Measurements from ENCODE around the gene APBA2. TPM values are rescaled to one million over a fixed set of nuclear protein-coding genes. Genes with fewer than 3 reads are reported as not detected.

APBA2 gene
- total and polyA plus RNA-seq, 10 of the 15 experiments (the other 5 are each of a cell fraction or from before 2014, with no cell fraction given), result 0.06 to 0.26 (median 0.07) TPM; not detected in 7

DNA sequence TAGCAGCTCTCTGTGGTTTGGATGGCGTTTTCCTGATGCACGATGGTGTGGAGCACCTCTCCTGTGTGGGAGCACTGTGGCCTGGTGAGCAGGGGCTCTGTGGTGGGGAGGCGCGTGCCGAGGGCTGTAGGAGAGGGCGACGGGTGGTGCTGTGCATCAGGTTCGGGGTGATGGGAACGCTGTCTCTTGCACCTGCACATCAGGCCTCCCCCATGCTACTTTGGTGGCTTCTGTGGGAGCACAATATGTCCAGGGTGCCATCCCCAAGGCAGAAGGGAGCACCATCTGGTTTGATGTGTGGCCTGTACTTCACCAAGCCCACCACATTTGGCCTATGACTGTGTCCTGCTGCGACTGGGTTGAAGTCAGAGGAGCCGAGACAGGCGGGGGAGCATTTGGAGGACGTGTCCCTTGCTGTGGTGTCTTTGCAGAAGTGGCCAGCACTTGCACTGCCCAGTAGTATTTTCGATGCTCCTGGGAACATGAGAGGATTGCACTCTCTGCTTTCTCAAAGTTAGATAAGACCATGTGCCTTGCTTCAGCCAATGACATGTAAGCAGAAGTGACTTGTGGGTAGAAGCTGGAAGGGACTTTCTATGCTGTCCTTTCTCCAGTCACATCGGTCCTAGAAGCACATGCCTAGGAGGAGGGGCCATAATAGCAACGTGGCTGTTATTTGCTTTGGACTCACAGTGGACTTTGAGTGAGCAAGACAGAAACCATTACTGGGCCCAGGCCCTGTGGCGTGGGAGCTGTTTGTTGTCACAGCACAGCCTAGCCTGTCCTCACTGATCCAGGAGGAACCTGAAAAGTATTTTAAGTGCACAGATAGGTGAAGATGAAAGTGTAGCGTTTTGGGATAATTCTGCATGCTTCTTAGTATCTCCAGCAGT is 72.1 kb downstream of the APBA2 start:
- Histone ChIP-seq H3K79me2 (ENCODE audit: control insufficient read depth, insufficient read depth, low read length) (no peaks in the 10 kb centered on the region), H3K4me2 (ENCODE audit: control insufficient read depth, insufficient read depth) (no peak overlapping the region), H3K9ac (ENCODE audit: control insufficient read depth, insufficient read depth, low read length) (no peak overlapping the region), H2AFZ (ENCODE audit: control insufficient read depth, low read depth, low read length) (no peak overlapping the region), H3K9me3 (replicated peaks; ENCODE audit: control insufficient read depth, insufficient read depth, low read length) (no peaks in the 10 kb centered on the region), H3K36me3 (ENCODE audit: control insufficient read depth in 2 of 2, insufficient read depth in 2 of 2, low read length in 1 of 2) (no peaks in the 10 kb centered on the region), H4K20me1 (ENCODE audit: control insufficient read depth, insufficient read depth) (no peaks in the 10 kb centered on the region), H3K27ac (ENCODE audit: control insufficient read depth, insufficient read depth) (no peak overlapping the region), H3K4me1 (ENCODE audit: control insufficient read depth, insufficient read depth, low read length) (peaks cover 10% of the 10 kb centered on the region), H3K27me3 (replicated peaks in 1 of 2; ENCODE audit: control insufficient read depth in 2 of 2, insufficient read depth in 2 of 2, low read length in 1 of 2) (no peaks in the 10 kb centered on the region; a peak in 1 of 4 replicates), H3K4me3 (no peak overlapping the region)
- POLR2A ChIA-PET, result no interaction called here
- no peak for FAIRE-seq
- TF ChIP-seq RELA (IDR thresholded peaks at IDR 0.05; ENCODE audit: borderline replicate concordance, partially characterized antibody) (no peak), SUPT20H (IDR thresholded peaks at IDR 0.05; ENCODE audit: borderline replicate concordance, control insufficient read depth, low read depth, low read length) (no peak), KAT2A (conservative IDR thresholded peaks at IDR 0.05; ENCODE audit: control insufficient read depth, low read depth, low read length) (no peak), SMAD1 (IDR thresholded peaks at IDR 0.05; ENCODE audit: low read depth, partially characterized antibody) (no peak), NFIC (IDR thresholded peaks at IDR 0.05; ENCODE audit: low read depth, low read length) (no peak), SMC3 (IDR thresholded peaks at IDR 0.05; ENCODE audit: borderline replicate concordance, low read length) (no peak), STAT1 (conservative IDR thresholded peaks at IDR 0.05) (no peak), SPI1 (IDR thresholded peaks at IDR 0.05; ENCODE audit: borderline replicate concordance, insufficient read depth, low read depth, low read length) (no peak), HDAC6 (IDR thresholded peaks at IDR 0.05; ENCODE audit: unreplicated experiment) (no peak), GABPA (IDR thresholded peaks at IDR 0.05; ENCODE audit: low read depth) (no peak), NFYA (IDR thresholded peaks at IDR 0.05; ENCODE audit: borderline replicate concordance, low read depth, low read length) (no peak), ZNF384 (IDR thresholded peaks at IDR 0.05; ENCODE audit: borderline replicate concordance, low read depth, low read length) (no peak), CREB1 (IDR thresholded peaks at IDR 0.05; ENCODE audit: low read depth) (no peak), IKZF2 (IDR thresholded peaks at IDR 0.05) (no peak), PML (IDR thresholded peaks at IDR 0.05; ENCODE audit: low read length) (no peak), KLF5 (IDR thresholded peaks at IDR 0.05; ENCODE audit: partially characterized antibody) (no peak)
- TF ChIP-seq, protein P1, sequence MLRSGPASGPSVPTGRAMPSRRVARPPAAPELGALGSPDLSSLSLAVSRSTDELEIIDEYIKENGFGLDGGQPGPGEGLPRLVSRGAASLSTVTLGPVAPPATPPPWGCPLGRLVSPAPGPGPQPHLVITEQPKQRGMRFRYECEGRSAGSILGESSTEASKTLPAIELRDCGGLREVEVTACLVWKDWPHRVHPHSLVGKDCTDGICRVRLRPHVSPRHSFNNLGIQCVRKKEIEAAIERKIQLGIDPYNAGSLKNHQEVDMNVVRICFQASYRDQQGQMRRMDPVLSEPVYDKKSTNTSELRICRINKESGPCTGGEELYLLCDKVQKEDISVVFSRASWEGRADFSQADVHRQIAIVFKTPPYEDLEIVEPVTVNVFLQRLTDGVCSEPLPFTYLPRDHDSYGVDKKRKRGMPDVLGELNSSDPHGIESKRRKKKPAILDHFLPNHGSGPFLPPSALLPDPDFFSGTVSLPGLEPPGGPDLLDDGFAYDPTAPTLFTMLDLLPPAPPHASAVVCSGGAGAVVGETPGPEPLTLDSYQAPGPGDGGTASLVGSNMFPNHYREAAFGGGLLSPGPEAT (IDR thresholded peaks at IDR 0.05; ENCODE audit: low read depth), result no peak
- TF ChIP-seq, protein P2, sequence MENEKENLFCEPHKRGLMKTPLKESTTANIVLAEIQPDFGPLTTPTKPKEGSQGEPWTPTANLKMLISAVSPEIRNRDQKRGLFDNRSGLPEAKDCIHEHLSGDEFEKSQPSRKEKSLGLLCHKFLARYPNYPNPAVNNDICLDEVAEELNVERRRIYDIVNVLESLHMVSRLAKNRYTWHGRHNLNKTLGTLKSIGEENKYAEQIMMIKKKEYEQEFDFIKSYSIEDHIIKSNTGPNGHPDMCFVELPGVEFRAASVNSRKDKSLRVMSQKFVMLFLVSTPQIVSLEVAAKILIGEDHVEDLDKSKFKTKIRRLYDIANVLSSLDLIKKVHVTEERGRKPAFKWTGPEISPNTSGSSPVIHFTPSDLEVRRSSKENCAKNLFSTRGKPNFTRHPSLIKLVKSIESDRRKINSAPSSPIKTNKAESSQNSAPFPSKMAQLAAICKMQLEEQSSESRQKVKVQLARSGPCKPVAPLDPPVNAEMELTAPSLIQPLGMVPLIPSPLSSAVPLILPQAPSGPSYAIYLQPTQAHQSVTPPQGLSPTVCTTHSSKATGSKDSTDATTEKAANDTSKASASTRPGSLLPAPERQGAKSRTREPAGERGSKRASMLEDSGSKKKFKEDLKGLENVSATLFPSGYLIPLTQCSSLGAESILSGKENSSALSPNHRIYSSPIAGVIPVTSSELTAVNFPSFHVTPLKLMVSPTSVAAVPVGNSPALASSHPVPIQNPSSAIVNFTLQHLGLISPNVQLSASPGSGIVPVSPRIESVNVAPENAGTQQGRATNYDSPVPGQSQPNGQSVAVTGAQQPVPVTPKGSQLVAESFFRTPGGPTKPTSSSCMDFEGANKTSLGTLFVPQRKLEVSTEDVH (IDR thresholded peaks at IDR 0.05; ENCODE audit: low read depth, partially characterized antibody), result no peak
- CTCF ChIA-PET, result no interaction called here
- intact Hi-C loops (cut with micrococcal nuclease; ENCODE audit: unreplicated experiment), result no loop called here
- no peak for ATAC-seq
- RAD21 ChIA-PET (ENCODE audit: unreplicated experiment), result no interaction called here
- WGBS (ENCODE audit: insufficient coverage, insufficient replicate concordance, low lambda C conversion rate, missing lambda C conversion rate), result 64% methylated on average over 18 of the region's 18 CpGs
- DNase-seq (ENCODE audit: low read depth, low spot score), result no peak
- in situ Hi-C loops (cut with MboI), result no loop called here
- no TSS peak for BruUV-seq (replicated peaks)
- SMC1A ChIA-PET (ENCODE audit: uncharacterized antibody, unreplicated experiment), result no interaction called here
